Stimulated activated CD4-positive, alpha-beta T cell treated with anti-CD3 and anti-CD28 coated beads, Interleukin-4, amount 100 ng/mL, for 1 hour (primary cell): ENCODE measurements around the gene LRRTM1.

Experiments used
- DNase-seq: peaks from one replicate; pipeline ENCODE4 v3.0.0-alpha.2; 2020

Gene LRRTM1

GRCh38 chr2:80303909-80304837, at the start of gene LRRTM1:
Gene LRRTM1, minus strand, starts transcription at chr2:80304752. Its CDS starts 933 bp downstream, at chr2:80303819.
- no peak for DNase-seq

GRCh38 chr2:80351231-80351630, 46.7 kb upstream of the LRRTM1 start:
- DNase-seq: no peak

DNA sequence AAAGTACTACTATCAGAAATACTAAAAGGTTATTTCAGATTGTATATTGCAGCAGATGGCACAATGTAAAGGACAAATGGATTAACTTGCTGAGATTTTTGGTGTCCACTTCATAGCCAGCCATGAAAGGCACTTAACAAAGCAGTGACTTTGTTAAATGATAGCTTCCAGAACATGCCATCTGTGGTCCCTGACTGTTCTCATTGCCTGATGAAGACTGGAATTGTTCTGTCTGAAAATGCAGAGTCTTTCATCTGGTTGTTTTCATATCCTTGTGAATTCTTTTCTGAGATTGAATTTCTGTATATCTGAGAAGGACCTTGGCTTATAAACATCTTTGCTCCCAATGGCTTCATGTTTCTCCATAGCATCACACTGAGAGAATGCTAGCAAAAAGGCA, 44.4 kb upstream of the LRRTM1 start:
- DNase-seq: no peak

DNA sequence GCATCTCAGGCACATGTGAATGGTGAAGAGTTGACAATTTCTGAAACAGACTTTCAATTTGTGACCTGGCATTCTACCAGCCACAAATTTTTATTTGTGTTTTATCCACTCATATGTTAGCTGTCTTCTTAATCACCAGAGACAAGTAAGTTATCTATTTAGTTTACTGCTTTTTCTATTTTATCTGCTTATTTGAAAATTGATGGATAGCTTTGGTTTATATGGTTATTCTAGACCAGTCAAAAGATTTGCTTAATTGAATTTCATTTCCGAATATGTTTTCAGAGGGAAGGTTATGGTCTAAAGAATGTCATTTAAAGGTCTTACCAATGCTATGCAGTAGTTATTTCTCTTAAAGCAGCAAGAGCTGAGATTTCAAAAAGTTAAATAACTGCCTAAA, 43.5 kb upstream of the LRRTM1 start:
- no peak for DNase-seq

DNA sequence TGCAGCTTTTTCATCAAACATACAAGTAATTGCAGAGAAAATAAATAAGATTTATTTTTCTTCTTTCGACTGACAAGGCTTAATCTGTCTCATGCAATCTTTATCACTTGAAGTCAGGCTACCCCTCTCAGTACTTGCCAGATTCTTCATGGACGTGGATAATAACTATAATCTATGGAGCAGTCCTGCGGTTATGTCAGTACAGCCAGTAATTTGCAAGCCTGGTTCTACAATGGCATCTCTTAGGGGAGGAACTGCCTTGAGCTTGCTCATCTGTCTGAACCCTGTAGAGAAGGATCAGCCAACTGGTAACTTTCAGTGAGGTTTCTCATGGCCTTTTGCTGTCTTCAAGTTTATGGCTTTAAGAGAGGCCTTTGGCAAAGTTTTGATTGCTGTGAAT, 35.5 kb upstream of the LRRTM1 start:
- DNase-seq: no peak

DNA sequence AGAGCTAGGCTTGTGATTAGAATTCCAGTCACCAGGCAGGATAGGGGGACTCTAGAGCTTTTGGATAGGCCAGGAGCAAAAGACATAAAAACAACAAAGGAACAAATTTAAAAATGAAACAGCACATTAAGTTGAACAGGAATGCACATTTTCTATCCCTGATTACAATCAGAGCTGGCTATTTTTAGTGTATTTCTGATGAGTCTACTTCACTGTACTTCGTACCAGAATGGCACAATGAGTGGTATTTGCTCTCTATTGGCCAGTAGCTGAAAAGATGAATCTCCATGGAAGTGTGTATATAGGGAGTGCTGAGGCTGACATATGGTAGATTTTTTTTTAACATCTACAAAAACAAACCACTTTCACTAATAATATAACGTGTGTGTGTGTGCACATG, 34.2 kb upstream of the LRRTM1 start:
- DNase-seq: no peak

DNA sequence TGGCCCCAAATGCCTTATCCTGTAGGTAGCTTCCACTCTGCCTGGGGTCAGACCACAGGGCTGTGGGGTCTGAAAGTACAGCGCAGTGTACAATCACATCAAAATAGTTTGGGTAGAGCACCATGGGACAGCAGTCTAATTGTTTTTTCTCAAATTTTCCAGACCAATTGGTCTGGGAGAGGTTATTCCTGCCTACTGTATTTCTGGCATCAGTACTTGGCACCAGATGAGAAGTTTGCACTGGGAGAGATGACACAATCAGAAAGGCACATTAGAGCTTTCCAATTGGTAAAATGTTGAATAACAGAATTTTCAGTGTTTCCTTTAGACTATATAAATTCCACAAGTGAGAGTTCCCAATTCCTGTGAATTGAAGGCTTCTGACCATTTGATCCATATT, 30.9 kb upstream of the LRRTM1 start:
- no peak for DNase-seq

DNA sequence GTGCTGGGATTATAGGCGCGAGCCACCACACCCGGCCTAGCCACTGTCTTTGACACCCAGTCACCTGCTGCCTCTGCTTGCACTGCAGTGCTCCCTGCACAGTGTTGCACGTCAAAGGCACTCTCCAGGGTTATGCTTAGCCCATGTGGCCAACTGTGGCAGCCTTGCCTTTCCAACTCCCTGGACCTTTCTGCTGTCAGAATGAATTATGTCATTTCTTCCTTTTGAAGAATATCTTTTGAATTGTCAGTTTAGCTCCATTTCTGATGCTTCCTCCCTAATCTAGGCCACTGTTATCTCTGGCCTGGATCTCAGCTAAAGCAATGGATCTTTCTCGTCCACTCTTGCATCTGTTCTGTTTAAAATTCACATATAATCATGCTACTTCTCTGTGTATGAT, 29.3 kb upstream of the LRRTM1 start:
- DNase-seq: no peak

GRCh38 chr2:80330527-80331450, 26.2 kb upstream of the LRRTM1 start:
- no peak for DNase-seq

- DNase-seq: no peak
Observed at GRCh38 chr2:80329491-80329890, 24.9 kb upstream of the LRRTM1 start.

DNA sequence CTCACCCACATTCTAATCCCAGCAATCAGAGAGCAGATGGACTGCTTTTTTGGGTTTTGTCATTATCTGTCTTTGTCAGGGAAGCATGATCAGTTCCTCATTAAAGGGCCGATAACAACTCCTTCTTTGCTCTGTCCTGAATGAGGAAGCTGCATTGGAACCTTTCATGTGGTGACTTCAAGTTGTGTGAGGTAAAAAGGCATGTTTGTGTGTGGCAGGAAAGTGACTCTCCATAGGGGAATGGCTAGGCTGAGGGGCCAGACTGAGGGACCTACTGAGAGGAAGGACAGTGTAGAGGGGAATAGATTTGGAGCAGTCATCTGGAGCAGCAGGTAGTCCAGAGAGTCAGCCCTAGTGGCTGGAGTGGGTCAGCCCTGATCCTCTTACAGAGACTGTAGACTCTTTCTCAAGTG, 23.6 kb upstream of the LRRTM1 start:
- no peak for DNase-seq

- no peak for DNase-seq
Observed at GRCh38 chr2:80326861-80327260, 22.3 kb upstream of the LRRTM1 start.

DNA sequence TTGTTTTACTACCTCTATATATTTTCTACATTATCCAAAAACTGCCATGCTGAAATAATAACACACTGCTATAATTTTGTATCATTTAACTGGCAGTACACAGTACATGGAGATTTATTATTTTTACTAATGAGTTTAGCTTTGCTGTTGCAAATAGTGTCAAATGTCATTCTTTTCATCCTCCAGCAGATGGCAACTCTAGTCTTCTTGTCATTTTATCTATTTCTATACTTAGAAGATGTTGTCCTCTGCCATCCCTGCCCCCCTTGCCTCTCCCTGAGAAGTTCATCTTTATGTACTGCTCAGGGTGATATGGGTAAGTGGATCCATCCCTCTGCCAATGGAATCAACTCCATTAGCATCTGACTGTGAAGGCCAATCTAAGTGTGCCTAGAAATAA, 21.7 kb upstream of the LRRTM1 start:
- DNase-seq: no peak

DNA sequence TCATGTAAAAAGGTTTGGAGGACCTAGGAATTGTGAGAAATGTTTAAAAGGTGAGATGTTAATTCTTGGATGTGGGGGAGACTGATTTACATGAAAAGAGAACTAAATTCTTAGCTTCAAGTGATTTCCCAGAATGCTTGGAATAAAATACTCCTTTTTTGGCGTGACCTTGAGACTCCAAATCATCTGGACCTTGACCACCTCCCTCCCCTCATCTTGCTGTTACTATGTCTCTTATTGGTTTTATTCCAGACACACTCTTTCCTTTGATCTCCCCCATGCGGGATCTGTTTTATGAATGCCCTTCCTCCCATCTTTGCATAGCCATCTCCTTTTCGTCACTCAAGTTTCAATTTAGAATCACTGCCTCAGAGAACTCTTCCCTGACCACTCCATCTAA, 20.0 kb upstream of the LRRTM1 start:
- no peak for DNase-seq

GRCh38 chr2:80323610-80324009, 19.1 kb upstream of the LRRTM1 start:
- no peak for DNase-seq

- no peak for DNase-seq
Observed at GRCh38 chr2:80322958-80323357, 18.4 kb upstream of the LRRTM1 start.

- no peak for DNase-seq
Observed at GRCh38 chr2:80322311-80322920, 17.9 kb upstream of the LRRTM1 start.

- DNase-seq: no peak
Observed at GRCh38 chr2:80312282-80312839, 7.8 kb upstream of the LRRTM1 start.

GRCh38 chr2:80311304-80311703, 6.8 kb upstream of the LRRTM1 start:
- no peak for DNase-seq

GRCh38 chr2:80303006-80303908, 1.3 kb downstream of the LRRTM1 start:
- no peak for DNase-seq

GRCh38 chr2:80302314-80303005, 2.1 kb downstream of the LRRTM1 start:
- no peak for DNase-seq
